Measurements from ENCODE around the gene HYAL3.
A peak's percentile ranks its signal among the peaks of the same experiment; 100 is the strongest.
"Not testable (repeated sequence)": the region's sequence is repeated elsewhere in the genome, so short reads cannot be mapped to it uniquely, and the experiment has no call there.

The HYAL3 gene

GRCh38 chr3:50288387-50289007 is 10.7 kb downstream of the HYAL3 start:
- DNase-seq, result peak; percentile 22

DNA sequence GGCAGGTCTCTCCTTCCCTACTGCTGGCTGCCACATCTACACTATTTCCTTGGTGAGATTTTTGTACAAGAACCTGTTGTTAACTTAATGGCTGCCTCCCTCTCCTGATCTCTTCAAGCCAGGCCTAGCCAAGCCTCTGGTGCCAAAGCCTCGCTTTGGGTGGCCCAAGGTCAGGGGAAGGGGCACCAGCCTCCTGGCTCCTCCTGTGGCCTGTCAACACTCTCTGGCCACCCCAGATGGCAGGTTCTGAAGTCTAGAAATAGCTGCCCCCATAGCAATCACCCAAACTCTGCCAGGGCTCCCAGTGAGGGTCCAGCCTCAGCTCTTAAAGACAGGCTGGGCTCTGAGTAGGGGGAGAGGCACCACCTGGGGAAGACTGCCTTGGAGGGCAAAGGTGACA is 11.9 kb downstream of the HYAL3 start:
- no peak for DNase-seq

DNA sequence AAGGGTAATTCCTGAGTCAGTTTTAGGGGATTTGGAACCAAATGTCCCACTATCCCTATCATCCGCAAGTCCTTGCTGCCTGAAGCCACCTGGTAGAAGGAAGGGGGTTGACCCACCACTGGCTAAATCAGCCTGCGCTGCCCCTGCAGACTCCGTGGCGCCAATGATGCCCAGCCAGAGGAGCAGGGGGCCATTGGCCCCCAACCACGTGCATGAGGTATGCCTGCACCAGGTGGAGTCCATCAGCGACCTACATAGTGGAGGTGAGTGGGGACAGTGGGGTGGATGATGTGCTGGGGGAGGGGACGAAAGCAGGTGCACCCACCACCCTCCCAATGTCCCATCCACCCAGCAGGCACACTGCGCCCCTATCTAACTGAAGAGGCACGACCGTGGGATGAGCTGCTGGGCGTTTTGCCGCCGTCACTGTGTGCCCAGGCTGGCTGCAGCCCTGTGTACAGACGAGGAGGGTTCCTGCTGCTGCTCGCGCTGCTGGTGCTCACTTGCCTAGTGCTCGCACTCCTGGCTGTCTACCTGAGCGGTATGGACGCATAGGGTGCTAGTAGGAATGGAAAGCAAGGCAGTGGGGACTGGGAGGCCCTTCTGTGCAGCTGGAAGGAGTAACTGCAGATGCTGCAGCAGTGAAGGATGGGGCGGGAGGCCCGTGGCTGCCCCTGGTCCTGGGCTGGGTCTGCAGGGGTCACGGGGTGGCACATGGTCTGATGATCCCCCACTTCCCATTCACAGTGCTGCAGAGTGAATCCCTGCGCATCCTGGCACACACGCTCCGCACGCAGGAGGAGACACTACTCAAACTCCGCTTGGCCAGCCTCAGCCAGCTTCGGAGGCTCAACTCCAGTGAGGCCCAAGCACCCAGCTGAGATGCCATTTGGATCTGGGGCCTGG is 12.6 kb downstream of the HYAL3 start:
- no peak for DNase-seq

GRCh38 chr3:50284121-50284520 is 15.1 kb downstream of the HYAL3 start:
- not testable (repeated sequence) for DNase-seq

DNA sequence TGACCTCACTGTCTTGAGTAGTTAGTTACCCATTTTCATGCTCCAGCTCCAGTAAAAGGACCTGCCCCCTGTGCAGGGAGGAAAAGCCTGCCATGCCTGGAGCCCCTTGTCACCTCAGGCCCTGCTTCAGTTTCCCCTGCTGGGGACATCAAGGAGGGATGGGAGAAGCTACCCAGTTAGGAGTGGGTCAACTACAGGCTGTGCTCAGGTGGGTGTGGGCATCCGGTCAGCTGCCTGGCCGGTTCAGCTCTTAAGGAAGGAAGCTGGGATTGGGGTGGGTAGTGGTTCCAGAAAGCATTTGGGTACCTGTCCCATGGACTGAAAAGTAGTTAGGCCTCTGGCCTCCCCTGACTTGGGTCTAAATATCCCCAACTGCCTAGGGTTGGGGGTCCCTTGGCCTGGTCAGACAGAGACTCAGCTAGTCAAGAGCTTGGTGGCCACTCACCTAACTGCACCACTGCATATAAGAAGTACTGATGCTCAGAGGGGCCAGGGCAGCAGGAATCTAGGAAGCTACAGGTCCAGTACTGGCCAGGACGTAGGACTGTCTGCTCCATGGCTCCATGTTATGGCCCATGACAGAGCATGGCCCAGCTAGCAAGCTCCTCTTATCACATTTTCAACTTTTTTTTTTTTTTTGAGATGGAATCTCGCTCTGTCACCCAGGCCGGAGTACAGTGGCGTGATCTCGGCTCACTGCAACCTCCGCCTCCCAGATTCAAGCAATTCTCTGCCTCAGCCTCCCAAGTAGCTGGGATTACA is 19.8 kb downstream of the HYAL3 start:
- no peak for DNase-seq

DNA sequence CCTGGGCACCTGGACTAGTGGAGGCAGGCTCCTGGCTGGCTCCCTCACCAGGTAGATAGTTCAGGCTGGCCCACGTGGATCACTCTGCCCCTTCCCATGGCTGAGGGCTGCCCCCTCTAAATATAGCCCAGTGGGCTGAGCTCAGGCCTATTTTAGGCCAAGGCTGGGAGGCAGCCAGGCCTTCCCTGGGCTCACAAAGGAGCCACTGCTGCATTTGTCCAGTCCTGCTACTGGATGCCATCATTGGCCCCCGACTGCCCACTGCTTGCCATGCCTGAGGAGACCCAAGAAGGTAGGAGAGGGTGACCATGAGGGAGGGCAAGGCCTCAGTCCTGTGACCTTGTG is 20.4 kb downstream of the HYAL3 start, which contains the start of gene LSMEM2:
Gene LSMEM2 (plus strand): TSS at position 208 of the 345 bp plus-strand sequence. CDS start 27 bp downstream, at position 235.
- DNase-seq, result peak; percentile 74

DNA sequence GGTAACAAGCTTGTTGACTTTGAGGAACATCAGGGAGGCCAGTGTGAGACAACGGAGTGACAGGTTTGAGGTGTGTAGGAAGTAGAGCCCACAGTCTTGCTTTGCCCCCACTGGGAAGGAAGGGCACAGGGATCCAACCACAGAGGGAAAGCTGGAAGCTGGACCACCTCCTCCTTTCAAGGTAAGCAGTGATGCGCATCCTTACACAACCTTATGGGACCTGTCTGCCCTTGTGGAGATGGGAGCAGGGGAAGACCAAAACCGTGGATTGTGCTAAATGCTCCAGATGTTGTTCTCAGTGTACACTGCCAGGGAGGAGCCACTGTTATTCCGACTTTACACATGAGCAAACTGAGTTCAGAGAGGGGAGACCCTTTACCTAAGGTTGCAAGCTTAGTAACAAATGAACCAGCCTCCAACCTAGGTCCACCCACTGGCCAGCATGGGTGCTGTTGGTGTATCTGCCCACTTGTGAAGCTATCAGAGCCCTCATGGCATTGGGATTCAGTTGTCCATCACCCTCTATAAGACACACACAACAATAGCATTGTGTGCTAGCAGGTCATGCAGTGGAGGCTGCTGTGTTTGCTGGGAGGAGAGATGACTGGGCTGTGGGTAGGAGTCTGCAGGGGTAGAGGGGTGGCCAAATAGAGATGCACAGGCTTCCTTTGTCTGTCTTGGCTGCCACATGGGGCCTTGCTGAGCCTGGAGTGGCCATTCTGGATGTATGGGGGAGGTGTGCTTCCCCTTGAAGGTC is 20.9 kb downstream of the HYAL3 start:
- DNase-seq, result no peak

- no peak for DNase-seq
Observed at GRCh38 chr3:50276762-50277101, 22.5 kb downstream of the HYAL3 start.

- no peak for DNase-seq
Observed at GRCh38 chr3:50275996-50276761, 23.0 kb downstream of the HYAL3 start.

GRCh38 chr3:50275141-50275995 is 23.8 kb downstream of the HYAL3 start:
- DNase-seq, result no peak

DNA sequence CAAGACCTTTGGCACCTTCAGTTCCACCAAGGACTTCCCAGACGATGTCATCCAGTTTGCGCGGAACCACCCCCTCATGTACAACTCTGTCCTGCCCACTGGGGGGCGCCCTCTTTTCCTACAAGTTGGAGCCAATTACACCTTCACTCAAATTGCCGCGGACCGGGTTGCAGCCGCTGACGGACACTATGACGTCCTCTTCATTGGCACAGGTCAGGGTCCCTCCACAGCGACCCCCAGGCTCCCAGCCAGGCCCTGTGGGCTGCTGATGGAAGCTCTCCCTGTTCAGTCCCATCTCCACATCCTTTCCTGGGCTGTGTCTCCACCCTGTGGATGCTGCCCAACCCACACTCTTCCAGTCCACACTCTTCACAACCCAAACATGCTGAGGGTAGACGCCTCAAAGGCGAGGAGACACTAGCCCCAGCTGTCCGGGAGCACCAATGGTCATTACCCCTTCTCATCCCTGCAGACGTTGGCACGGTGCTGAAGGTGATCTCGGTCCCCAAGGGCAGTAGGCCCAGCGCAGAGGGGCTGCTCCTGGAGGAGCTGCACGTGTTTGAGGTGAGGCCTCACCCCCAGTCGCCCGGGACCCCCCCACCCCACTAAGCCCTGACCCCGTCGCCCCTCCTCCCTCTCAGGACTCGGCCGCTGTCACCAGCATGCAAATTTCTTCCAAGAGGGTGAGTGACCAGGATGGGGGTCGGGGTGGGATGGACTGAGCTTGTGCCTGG is 24.7 kb downstream of the HYAL3 start:
- peak; percentile 68 for DNase-seq

- DNase-seq, result no peak
Observed at GRCh38 chr3:50273689-50274065, 25.5 kb downstream of the HYAL3 start.

GRCh38 chr3:50272911-50273688 is 26.1 kb downstream of the HYAL3 start:
- peak; percentile 91 for DNase-seq

GRCh38 chr3:50272538-50272910 is 26.7 kb downstream of the HYAL3 start:
- DNase-seq, result not testable (repeated sequence)

DNA sequence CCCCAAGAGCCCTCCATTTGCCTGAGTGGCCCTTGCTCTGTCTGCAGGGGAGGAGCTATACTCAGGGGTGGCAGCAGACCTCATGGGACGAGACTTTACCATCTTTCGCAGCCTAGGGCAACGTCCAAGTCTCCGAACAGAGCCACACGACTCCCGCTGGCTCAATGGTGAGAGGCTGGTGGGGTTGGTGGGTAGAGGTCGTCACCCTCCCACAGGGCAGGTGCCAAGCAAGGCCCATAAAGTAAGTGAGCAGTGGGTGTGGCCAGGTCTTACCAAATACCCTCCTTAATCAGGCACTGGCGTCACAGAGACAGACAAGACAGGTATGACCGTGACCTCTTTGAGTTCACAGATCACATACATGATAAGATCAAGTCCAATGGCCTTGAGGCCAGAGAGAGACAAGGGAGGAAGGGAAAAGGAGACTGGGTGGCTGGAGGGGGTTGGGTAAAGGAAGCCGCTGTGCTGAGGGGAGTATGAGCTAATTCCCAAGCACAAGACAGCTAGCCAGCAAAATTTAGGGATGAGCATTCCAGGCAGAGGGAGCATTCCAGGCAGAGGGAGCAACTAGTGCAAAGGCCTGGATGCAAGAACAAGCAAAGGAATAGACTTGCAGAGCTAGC is 27.8 kb downstream of the HYAL3 start:
- no peak for DNase-seq

- no peak for DNase-seq
Observed at GRCh38 chr3:50270422-50271224, 28.6 kb downstream of the HYAL3 start.

- no peak for DNase-seq
Observed at GRCh38 chr3:50269977-50270413, 29.2 kb downstream of the HYAL3 start.

GRCh38 chr3:50269460-50269859 is 29.7 kb downstream of the HYAL3 start:
- no peak for DNase-seq

Data from femur (tissue), 1 donor.